Kidney capillary endothelial cell (primary cell): ENCODE results near the gene DOCK2.
"Not testable (repeated sequence)": the region's sequence is repeated elsewhere in the genome, so short reads cannot be mapped to it uniquely, and the experiment has no call there.

ENCODE experiments used
- DNase-seq: peaks from one replicate; pipeline ENCODE4 v3.0.0-alpha.2; 2018; ENCODE audit warnings: low spot score

The DOCK2 gene

DNA sequence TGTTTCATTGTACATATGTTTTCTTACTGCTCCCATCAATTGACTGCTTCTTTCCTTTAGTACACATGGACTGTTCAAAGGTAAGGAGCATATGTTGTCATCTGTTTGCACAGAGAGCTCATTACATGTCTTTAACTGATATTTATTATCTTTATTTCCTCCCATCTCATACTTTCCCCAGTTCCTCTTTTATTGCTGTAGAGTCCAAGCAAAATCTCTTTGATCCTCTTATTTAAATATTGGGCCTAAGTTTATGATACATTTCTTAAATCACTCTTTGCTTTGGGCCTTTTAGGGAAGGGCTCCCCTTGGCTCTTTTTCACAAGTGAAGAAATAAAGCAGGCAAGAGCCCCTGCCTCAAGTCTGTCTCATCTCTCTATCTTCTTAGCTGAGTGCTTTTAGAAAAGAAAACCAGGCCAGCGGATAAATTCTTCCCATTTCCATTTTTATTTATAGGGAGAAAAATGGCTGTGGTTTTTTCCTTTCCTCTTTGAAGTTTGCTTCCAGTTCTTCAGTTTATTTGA lies 152.4 kb downstream of the DOCK2 start:
- DNase-seq = no peak

DNA sequence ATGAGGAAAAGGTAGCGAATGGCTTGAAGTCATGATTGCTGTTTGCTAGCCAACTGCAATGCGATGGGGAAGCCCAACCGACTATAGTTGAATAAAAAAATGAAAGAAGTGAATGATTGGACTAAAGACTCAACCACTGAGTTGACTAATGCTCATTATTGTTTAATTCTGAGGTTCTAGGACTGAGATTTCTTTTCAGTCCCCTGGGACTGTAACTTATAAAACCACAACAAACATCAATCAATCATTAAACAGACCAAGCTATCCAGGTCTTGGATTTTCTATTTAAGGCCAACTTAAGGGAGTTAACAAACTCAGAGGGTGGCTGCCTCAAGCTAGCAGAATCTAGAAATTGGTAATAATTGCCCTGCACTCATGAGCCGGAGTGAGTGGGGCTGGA lies 154.2 kb downstream of the DOCK2 start:
- DNase-seq = no peak

GRCh38 chr5:169795338-169795737 lies 158.3 kb downstream of the DOCK2 start:
- DNase-seq = no peak

GRCh38 chr5:169796731-169797130 lies 159.7 kb downstream of the DOCK2 start:
- DNase-seq = no peak

- DNase-seq = no peak
Measured at GRCh38 chr5:169797577-169797976, 160.5 kb downstream of the DOCK2 start.

- no peak for DNase-seq
Measured at GRCh38 chr5:169798438-169798837, 161.4 kb downstream of the DOCK2 start.

DNA sequence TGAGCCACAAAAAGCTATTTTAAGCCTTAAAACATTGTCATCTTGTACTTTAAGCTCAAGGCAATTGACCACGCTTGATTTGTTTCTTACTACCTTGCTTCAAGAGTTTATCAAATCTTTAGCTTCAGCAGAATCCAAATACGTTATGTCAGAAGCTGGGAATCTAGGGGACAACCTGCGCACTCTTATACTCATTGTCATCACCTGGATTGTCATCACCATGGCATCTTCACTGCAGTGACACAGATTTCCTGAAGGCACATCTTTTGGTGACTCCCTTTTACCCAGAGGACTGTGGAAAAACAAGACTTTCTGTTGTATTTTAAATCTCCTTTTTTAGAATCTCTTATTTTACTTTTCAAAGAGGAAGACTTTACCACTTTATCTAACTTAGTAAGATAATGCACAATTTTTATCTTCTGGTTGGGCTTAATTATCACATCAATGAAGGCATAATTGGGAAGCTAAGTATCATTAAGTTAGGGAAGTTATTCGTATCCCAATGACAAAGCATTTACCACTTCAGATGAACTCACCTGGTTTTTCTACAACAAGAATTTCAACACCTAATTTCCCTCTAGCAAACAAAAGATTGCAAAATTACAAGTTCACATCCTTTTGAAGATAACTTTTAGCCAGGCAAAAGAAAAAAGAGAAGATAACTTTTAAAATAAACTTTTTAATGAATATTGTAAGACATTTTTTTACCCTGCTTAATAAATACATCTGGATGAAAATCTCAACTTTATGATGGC lies 162.0 kb downstream of the DOCK2 start:
- no peak for DNase-seq

GRCh38 chr5:169801324-169801777 lies 164.3 kb downstream of the DOCK2 start:
- DNase-seq = peak; percentile 7

DNA sequence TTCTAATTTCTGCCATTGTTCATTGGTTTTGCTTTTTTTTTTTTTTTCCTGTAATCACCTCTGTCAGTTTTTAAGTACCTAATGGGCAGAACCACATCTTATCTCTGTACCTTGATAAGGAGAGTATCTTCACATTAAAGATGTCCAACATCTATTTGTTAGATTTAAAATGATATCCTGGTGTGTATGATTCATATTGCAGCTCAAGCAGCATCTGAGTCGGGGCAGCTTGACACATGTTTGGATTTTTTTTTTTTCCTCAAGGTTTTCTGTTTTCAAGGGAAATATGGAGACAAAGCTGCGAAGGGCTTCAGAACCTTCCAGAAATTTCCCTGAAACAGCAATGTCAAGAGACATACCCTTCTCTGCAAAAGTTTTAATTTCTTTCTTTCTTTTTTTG lies 164.7 kb downstream of the DOCK2 start:
- DNase-seq = no peak

- DNase-seq = peak; percentile 81
Measured at GRCh38 chr5:169803077-169803981, 166.3 kb downstream of the DOCK2 start.

DNA sequence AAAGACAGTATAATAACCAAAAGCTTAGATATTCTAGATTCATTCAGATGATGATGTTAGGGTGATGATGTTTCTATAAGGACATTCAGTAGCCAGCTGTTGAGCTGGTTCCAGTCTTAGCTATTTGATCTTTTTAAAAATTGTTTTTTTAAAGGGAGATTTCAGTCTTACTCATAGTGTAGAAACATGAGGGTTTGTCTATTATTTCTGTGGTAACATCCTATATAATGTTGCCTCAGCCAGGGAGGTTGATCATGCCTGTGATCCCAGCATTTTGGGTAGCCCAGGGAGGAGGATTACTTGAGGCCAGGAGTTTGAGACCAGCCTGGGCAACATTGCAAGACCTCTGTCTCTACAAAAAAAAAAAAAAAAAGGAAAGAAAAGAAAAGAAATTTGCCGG lies 167.8 kb downstream of the DOCK2 start:
- no peak for DNase-seq

GRCh38 chr5:169805527-169805934 lies 168.5 kb downstream of the DOCK2 start:
- DNase-seq = no peak

DNA sequence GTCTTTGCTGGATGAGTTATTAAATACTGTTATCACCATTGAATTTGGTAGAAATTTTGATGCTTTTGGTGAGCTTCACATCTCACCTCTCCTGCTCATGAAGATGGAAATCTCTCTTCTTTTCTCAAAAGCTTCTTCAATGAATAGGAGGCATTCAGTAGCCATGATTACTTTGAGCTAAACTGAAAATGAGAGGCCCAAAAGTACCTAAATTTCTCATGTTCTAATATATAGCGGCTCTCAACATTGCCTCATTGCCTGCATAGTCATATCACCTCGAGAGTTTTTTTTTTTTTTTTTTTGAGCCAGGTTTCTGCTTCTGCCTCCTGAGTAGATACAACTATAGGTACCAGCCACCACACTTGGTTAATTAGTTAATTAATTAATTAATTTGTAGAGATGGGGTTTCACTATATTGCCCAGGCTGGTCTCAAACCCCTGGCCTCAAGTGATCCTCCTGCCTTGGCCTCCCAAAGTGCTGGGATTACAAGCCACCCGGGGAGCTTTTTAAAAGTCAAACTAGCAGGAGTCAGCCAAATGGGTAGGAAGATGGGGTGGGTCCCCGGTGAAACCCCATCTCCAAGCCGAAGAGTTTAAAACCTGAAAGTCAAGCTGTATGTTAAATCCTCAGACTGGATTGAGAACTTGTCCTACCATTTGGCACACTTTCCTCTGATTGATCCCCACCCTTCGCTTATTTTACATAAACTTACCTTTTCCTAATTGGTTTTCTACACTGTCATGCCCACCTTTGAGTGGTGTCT lies 169.0 kb downstream of the DOCK2 start:
- no peak for DNase-seq

DNA sequence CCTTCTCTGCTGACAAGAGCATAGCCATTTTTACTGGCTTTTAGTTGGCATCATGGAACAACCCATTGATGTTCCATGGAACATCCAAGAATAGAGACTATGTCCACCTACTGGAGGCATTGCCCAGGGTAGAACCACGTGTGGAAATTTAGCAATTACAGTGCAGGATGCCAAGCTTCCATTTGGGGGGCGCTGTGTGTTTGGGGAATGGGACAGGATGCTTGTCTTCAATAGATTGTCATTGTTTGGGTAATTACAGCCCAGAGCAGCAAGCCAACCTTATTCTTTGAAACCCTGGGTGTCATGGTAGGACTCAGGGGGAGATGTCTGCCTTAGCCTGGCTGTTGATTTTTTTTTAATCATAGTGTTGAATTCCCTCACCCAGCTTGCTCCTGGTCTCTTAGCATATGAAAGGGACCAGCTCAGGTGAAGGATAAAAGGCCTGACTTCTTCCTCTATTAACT lies 171.1 kb downstream of the DOCK2 start:
- no peak for DNase-seq

- DNase-seq = not testable (repeated sequence)
Measured at GRCh38 chr5:169808880-169809279, 171.8 kb downstream of the DOCK2 start.

DNA sequence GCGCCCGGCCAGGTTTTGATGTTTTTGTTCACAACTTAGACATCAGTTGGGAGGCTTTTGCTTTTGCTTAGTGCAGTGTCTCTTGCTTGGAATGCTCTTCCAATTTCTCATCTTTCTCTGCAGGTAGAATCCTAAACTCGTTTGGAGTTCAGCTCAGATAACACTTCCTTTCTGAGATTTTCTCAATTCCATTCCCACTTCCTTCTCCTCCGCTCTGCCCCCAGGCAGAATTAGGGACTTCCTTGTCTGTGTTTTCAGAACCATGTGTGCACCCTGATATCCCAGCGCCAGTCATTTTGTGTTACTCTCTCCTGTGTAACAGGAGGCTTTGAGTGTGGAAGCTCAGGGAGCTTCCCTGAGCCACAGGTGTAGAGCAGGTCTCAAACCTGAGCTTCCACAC lies 172.2 kb downstream of the DOCK2 start:
- no peak for DNase-seq

DNA sequence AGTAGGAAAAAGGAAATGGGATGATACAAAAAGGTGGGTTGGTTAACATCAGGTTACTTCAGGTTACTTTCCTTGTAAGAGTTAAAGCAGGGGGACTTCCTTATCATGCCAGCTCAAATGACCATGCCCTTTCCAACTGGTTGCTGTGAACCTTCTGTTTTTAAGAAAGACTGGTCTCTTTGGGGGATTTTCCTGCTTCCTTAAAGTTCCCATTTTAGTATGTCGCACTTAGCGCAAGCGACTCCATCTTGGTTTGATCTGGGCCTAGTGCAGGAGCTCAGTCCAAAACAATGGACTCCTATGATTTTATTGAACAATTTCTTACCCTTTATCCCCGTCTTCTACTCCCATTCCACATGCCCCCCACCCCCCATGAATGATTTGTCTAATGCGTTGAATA lies 173.4 kb downstream of the DOCK2 start:
- DNase-seq = no peak

DNA sequence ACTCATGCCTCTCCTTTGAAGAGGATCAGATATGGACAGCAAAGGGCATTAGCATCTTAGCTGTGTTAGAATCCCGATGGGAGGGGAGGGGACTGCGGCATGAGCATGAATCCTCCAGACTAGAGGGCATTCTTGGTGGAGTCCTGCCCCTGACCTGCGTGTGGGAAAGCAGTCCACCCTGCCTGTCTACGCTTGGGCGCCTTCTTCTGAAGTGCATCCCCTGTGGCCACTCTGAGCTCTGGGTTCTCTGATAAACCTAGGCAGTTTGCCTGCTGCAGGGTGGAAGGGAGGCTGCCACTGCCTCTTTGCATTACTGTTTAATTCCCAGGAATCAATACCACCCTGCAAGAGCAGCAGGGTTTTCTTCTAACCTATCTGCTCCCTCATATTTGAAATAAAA lies 173.9 kb downstream of the DOCK2 start:
- no peak for DNase-seq

GRCh38 chr5:169811680-169812079 lies 174.6 kb downstream of the DOCK2 start:
- DNase-seq = no peak

GRCh38 chr5:169812786-169813185 lies 175.7 kb downstream of the DOCK2 start:
- no peak for DNase-seq

GRCh38 chr5:169814045-169814444 lies 177.0 kb downstream of the DOCK2 start:
- DNase-seq = no peak

- DNase-seq = no peak
Measured at GRCh38 chr5:169814522-169814921, 177.4 kb downstream of the DOCK2 start.
